ENCODE data around the gene MARVELD1. TPM values are rescaled to one million over a fixed set of nuclear protein-coding genes. Genes with fewer than 3 reads are reported as not detected.

The MARVELD1 gene
- total RNA-seq, 2 donors from 2014 or later: 44.3 to 47.9 TPM

DNA sequence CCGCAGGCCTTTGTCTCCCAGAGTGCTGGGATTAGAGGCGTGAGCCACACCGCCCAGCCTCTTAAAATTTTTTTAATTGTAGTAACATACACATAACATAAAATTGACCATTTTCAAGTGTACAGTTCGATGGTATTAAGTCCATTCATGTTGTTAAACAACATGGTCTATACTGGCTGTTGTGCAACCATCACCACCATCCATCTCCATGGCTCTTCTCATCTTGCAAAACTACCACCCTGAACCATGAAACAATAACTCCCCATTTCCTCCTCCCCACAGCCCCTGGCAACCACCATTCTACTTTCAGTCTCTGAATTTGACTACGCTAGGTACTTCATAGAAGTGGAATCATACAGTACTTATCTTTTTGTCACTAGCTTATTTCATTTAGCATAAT is 15.5 kb downstream of the MARVELD1 start:
- WGBS, 2 experiments (ENCODE audit: insufficient coverage in 1 of 2, insufficient read length in 1 of 2): 95 to 100% methylated on average over 4 to 5 of the region's 5 CpGs
- H3K9ac ChIP-seq (ENCODE audit: extremely low read depth, low read length, poor library complexity, severe bottlenecking): no peak overlapping the region
- no peaks in the 10 kb centered on the region for H3K4me1 Mint-ChIP-seq
- DNase-seq: no peak
- no peaks in the 10 kb centered on the region for H3K36me3 ChIP-seq (ENCODE audit: control insufficient read depth, insufficient read depth, low read length)
- no peak overlapping the region for H3K4me3 Mint-ChIP-seq
- H3K4me3 ChIP-seq (ENCODE audit: low read length): no peak overlapping the region
- H3K27ac Mint-ChIP-seq: no peak overlapping the region
- H3K27me3 ChIP-seq (ENCODE audit: control insufficient read depth, insufficient read depth, low read length, poor library complexity, severe bottlenecking): no peaks in the 10 kb centered on the region
- H3K9me3 Mint-ChIP-seq: peaks cover 3% of the 10 kb centered on the region
- H3K4me1 ChIP-seq (ENCODE audit: control insufficient read depth, insufficient read depth, low read length): no peaks in the 10 kb centered on the region
- TF ChIP-seq, protein P1, sequence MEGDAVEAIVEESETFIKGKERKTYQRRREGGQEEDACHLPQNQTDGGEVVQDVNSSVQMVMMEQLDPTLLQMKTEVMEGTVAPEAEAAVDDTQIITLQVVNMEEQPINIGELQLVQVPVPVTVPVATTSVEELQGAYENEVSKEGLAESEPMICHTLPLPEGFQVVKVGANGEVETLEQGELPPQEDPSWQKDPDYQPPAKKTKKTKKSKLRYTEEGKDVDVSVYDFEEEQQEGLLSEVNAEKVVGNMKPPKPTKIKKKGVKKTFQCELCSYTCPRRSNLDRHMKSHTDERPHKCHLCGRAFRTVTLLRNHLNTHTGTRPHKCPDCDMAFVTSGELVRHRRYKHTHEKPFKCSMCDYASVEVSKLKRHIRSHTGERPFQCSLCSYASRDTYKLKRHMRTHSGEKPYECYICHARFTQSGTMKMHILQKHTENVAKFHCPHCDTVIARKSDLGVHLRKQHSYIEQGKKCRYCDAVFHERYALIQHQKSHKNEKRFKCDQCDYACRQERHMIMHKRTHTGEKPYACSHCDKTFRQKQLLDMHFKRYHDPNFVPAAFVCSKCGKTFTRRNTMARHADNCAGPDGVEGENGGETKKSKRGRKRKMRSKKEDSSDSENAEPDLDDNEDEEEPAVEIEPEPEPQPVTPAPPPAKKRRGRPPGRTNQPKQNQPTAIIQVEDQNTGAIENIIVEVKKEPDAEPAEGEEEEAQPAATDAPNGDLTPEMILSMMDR (conservative IDR thresholded peaks at IDR 0.05): no peak
- H3K27me3 Mint-ChIP-seq (ENCODE audit: insufficient read depth): peaks cover 10% of the 10 kb centered on the region
- H3K36me3 Mint-ChIP-seq (ENCODE audit: low read depth): no peaks in the 10 kb centered on the region
- no peak overlapping the region for H3K27ac ChIP-seq (ENCODE audit: low read depth, low read length)
- no peaks in the 10 kb centered on the region for H3K9me3 ChIP-seq (ENCODE audit: control insufficient read depth, low read length)

DNA sequence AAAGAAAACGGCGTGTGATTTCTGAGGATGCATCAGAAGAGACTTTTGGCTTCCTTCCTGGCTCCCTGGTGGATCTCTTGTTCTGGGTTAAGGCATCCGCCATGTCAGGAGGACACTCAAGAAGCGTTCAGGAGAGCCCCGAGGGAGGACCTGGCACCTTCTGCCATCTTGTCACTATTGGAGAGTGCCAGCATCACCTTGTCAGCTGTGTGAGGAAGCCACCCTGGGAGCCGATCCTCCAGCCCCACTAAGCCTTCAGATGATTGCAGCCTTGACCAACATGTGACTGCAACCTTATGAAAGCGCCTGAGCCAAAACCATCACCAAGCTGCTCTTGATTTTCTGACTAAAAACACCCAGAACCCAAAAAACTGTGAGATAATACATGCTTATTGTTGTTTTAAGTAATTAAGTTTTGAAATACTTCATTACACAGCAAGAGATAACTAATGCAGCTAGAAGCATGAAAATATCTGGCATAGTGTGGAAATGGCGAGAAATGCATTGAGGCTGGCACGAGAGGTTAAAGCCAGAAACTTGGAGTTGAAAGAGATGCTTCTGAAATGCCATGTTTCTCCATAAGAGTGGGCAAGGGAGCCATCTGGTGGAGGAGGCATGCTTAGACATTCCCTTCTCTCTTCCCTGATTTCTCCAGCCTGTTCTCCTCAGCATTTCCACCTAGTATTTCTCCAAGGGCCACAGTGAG is 18.0 kb downstream of the MARVELD1 start:
- peak; percentile 88 for DNase-seq
- H3K36me3 Mint-ChIP-seq (ENCODE audit: low read depth): no peaks in the 10 kb centered on the region
- H3K4me3 ChIP-seq (ENCODE audit: low read length): no peak overlapping the region

DNA sequence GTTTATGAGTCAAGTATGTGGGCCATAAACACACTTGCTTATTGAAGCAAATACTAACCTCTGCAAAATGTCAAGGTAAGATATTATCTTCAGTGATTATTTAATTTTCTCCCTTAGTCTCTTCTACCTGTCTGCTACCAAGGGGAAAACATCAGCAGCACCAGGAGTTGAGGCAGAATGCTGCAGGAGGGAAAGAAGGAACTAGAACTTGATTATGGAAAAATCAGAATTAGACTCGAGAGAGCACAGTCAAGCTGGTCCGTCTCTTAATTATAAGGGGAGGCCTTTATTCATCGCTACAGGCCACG is 18.5 kb downstream of the MARVELD1 start:
- Mint-ChIP-seq H3K4me1 (no peaks in the 10 kb centered on the region), H3K36me3 (ENCODE audit: low read depth) (no peaks in the 10 kb centered on the region), H3K9me3 (peaks cover 12% of the 10 kb centered on the region), H3K27me3 (ENCODE audit: insufficient read depth) (peaks cover 38% of the 10 kb centered on the region), H3K4me3 (no peak overlapping the region), H3K27ac (no peak overlapping the region)
- H3K9ac ChIP-seq (ENCODE audit: extremely low read depth, low read length, poor library complexity, severe bottlenecking): no peak overlapping the region
- H3K4me1 ChIP-seq (ENCODE audit: control insufficient read depth, insufficient read depth, low read length): no peaks in the 10 kb centered on the region
- TF ChIP-seq, protein P1 (conservative IDR thresholded peaks at IDR 0.05): no peak
- no peak overlapping the region for H3K4me3 ChIP-seq (ENCODE audit: low read length)
- no peak for DNase-seq
- H3K27me3 ChIP-seq (ENCODE audit: control insufficient read depth, insufficient read depth, low read length, poor library complexity, severe bottlenecking): peaks cover 19% of the 10 kb centered on the region
- H3K9me3 ChIP-seq (ENCODE audit: control insufficient read depth, low read length): peaks cover 8% of the 10 kb centered on the region
- H3K27ac ChIP-seq (ENCODE audit: low read depth, low read length): no peak overlapping the region
- 78 to 87% methylated on average over 3 to 4 of the region's 4 CpGs for WGBS, 2 experiments (ENCODE audit: insufficient coverage in 1 of 2, insufficient read length in 1 of 2)
- no peaks in the 10 kb centered on the region for H3K36me3 ChIP-seq (ENCODE audit: control insufficient read depth, insufficient read depth, low read length)

More for the DNA sequence above, 18.0 kb downstream of the MARVELD1 start:
- Mint-ChIP-seq H3K4me3 (no peak overlapping the region), H3K4me1 (no peaks in the 10 kb centered on the region), H3K27ac (no peak overlapping the region), H3K9me3 (peaks cover 10% of the 10 kb centered on the region), H3K27me3 (ENCODE audit: insufficient read depth) (peaks cover 34% of the 10 kb centered on the region)
- H3K27ac ChIP-seq (ENCODE audit: low read depth, low read length): no peak overlapping the region
- WGBS, 2 experiments (ENCODE audit: insufficient coverage in 1 of 2, insufficient read length in 1 of 2): 71 to 75% methylated on average over 6 to 9 of the region's 9 CpGs
- H3K9me3 ChIP-seq (ENCODE audit: control insufficient read depth, low read length): peaks cover 6% of the 10 kb centered on the region
- H3K4me1 ChIP-seq (ENCODE audit: control insufficient read depth, insufficient read depth, low read length): no peaks in the 10 kb centered on the region
- no peaks in the 10 kb centered on the region for H3K36me3 ChIP-seq (ENCODE audit: control insufficient read depth, insufficient read depth, low read length)
- TF ChIP-seq, protein P1 (conservative IDR thresholded peaks at IDR 0.05): peak; percentile 93
- H3K9ac ChIP-seq (ENCODE audit: extremely low read depth, low read length, poor library complexity, severe bottlenecking): no peak overlapping the region
- H3K27me3 ChIP-seq (ENCODE audit: control insufficient read depth, insufficient read depth, low read length, poor library complexity, severe bottlenecking): peaks cover 17% of the 10 kb centered on the region

Data from endodermal cell (in vitro differentiated cells).